Measurements from ENCODE around the gene COL6A3.

GRCh38 chr2:237344942-237345341 is 69.0 kb downstream of the COL6A3 start:
- no peak for TF ChIP-seq MAX (IDR thresholded peaks at IDR 0.05)
- no peak for TF ChIP-seq ELF1 (IDR thresholded peaks at IDR 0.05; ENCODE audit: borderline replicate concordance, low read depth)
- no peak for TF ChIP-seq CTCF (IDR thresholded peaks at IDR 0.05 in 2 of 3, conservative IDR thresholded peaks at IDR 0.05 in 1 of 3; ENCODE audit: borderline replicate concordance in 1 of 3, insufficient read depth in 1 of 3, low read depth in 2 of 3, low read length in 2 of 3)
